OCI-LY1 (cell line): Measurements from ENCODE around the gene WDR20.

Experiments used
- EZH2 ChIP-seq: fragments of 200-600 bp; sonication (generic), shearing (Covaris generic); IDR thresholded peaks from 2 replicates; pipeline ENCODE4 v1.8.0; 2017; ENCODE audit warnings: borderline replicate concordance, mixed run types, mild to moderate bottlenecking, antibody characterized with exemption, low read length, moderate library complexity, mixed read lengths
- TF ChIP-seq, protein P1 (sequence below): fragments of 200-600 bp; sonication (generic), shearing (Covaris generic); IDR thresholded peaks from 2 replicates; pipeline ENCODE4 v1.5.1; 2017; ENCODE audit warnings: mild to moderate bottlenecking, antibody characterized with exemption, low read length, moderate library complexity, mixed read lengths

GRCh38 chr14:102211240-102211639, 71.5 kb downstream of the WDR20 start:
- TF ChIP-seq, protein P1, sequence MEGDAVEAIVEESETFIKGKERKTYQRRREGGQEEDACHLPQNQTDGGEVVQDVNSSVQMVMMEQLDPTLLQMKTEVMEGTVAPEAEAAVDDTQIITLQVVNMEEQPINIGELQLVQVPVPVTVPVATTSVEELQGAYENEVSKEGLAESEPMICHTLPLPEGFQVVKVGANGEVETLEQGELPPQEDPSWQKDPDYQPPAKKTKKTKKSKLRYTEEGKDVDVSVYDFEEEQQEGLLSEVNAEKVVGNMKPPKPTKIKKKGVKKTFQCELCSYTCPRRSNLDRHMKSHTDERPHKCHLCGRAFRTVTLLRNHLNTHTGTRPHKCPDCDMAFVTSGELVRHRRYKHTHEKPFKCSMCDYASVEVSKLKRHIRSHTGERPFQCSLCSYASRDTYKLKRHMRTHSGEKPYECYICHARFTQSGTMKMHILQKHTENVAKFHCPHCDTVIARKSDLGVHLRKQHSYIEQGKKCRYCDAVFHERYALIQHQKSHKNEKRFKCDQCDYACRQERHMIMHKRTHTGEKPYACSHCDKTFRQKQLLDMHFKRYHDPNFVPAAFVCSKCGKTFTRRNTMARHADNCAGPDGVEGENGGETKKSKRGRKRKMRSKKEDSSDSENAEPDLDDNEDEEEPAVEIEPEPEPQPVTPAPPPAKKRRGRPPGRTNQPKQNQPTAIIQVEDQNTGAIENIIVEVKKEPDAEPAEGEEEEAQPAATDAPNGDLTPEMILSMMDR = no peak
- no peak for TF ChIP-seq EZH2
